Osteocyte (in vitro differentiated cells): Measurements from ENCODE around the gene METAP1D. TPM values are rescaled to one million over a fixed set of nuclear protein-coding genes. Genes with fewer than 3 reads are reported as not detected.
"Not testable (repeated sequence)": the region's sequence is repeated elsewhere in the genome, so short reads cannot be mapped to it uniquely, and the experiment has no call there.

ENCODE experiments used
- DNase-seq: peaks from one replicate; pipeline ENCODE4 v3.0.0; 2021; ENCODE audit warnings: mixed read lengths; ENCODE audit not compliant: unreplicated experiment; ENCODE audit errors: extremely low spot score
- H3K27ac Mint-ChIP-seq: one replicate; pipeline ENCODE4 v1.8.0; 2021; ENCODE audit warnings: mild to moderate bottlenecking, mixed read lengths; ENCODE audit not compliant: unreplicated experiment
- H3K27me3 Mint-ChIP-seq: one replicate; pipeline ENCODE4 v1.8.0; 2021; ENCODE audit warnings: mixed read lengths; ENCODE audit not compliant: unreplicated experiment
- H3K36me3 Mint-ChIP-seq: one replicate; pipeline ENCODE4 v1.8.0; 2021; ENCODE audit warnings: mixed read lengths; ENCODE audit not compliant: unreplicated experiment
- H3K4me1 Mint-ChIP-seq: one replicate; pipeline ENCODE4 v1.8.0; 2021; ENCODE audit warnings: mixed read lengths; ENCODE audit not compliant: unreplicated experiment
- H3K4me3 Mint-ChIP-seq: one replicate; pipeline ENCODE4 v1.8.0; 2021; ENCODE audit warnings: mild to moderate bottlenecking, moderate library complexity, mixed read lengths; ENCODE audit not compliant: unreplicated experiment
- H3K9me3 Mint-ChIP-seq: one replicate; pipeline ENCODE4 v1.8.0; 2021; ENCODE audit warnings: mixed read lengths; ENCODE audit not compliant: unreplicated experiment
- total RNA-seq: library from RNA; stranded (reverse); gene quantifications from 2 replicates; pipeline ENCODE4 v1.2.1, GENCODE V29; 2021
- TF ChIP-seq, protein P1 (sequence below): fragments of 200-600 bp; sonication (generic); IDR thresholded peaks from 2 replicates; pipeline ENCODE4 v1.5.0; 2021; ENCODE audit warnings: antibody characterized with exemption, mild to moderate bottlenecking, moderate library complexity

METAP1D gene
- total RNA-seq, 1 donor from 2014 or later: 8.5 TPM

DNA sequence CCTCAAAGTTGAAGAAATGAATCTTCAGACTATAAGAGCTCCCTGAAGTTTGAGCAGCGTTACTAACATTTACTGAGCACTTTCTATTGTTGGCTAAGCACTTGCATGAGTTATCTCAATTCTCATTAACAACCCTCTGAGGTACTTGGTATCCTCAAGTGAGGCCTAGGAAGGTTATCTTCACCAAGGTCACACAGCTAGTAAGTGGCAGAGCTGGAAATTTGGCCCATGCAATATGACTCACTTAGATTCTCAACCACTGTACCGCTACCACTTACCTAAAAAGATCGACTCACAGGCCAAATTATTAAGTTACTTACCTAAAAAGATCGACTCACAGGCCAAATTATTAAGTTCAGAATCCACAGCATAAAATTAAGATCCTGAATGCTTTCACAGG, 8.7 kb upstream of the METAP1D start:
- Mint-ChIP-seq H3K27me3 (no peaks in the 10 kb centered on the region), H3K36me3 (no peaks in the 10 kb centered on the region), H3K4me1 (no peaks in the 10 kb centered on the region), H3K9me3 (no peaks in the 10 kb centered on the region), H3K27ac (no peak overlapping the region), H3K4me3 (no peak overlapping the region)
- no peak for DNase-seq
- TF ChIP-seq, protein P1, sequence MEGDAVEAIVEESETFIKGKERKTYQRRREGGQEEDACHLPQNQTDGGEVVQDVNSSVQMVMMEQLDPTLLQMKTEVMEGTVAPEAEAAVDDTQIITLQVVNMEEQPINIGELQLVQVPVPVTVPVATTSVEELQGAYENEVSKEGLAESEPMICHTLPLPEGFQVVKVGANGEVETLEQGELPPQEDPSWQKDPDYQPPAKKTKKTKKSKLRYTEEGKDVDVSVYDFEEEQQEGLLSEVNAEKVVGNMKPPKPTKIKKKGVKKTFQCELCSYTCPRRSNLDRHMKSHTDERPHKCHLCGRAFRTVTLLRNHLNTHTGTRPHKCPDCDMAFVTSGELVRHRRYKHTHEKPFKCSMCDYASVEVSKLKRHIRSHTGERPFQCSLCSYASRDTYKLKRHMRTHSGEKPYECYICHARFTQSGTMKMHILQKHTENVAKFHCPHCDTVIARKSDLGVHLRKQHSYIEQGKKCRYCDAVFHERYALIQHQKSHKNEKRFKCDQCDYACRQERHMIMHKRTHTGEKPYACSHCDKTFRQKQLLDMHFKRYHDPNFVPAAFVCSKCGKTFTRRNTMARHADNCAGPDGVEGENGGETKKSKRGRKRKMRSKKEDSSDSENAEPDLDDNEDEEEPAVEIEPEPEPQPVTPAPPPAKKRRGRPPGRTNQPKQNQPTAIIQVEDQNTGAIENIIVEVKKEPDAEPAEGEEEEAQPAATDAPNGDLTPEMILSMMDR: no peak

- Mint-ChIP-seq H3K36me3 (no peaks in the 10 kb centered on the region), H3K4me1 (peaks cover 16% of the 10 kb centered on the region), H3K4me3 (no peak overlapping the region), H3K27me3 (peaks cover 3% of the 10 kb centered on the region), H3K9me3 (no peaks in the 10 kb centered on the region), H3K27ac (no peak overlapping the region)
- DNase-seq: no peak
- TF ChIP-seq, protein P1: no peak
Measured at GRCh38 chr2:171995586-171995985, 4.2 kb upstream of the METAP1D start.

DNA sequence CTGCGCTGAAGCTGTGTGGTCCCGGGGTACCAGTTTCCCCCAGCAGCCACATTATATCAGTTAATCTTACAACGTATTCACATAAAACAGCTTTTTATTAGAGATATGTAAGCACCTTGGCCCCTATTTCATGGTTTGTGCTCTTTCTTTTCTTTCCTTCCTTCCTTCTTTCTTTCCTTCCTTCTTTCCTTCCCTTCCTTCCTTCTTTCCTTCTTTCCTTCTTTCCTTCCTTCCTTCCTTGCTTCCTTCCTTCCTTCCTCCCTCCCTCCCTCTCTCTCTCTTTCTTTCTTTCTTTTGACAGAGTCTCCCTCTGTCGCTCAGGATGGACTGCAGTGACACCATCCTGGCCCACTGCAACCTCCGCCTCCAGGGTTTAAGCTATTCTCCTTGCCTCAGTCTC, 3.7 kb upstream of the METAP1D start:
- no peaks in the 10 kb centered on the region for H3K36me3 Mint-ChIP-seq
- no peak overlapping the region for H3K27ac Mint-ChIP-seq
- TF ChIP-seq, protein P1: no peak
- no peak for DNase-seq
- H3K27me3 Mint-ChIP-seq: peaks cover 3% of the 10 kb centered on the region
- H3K4me1 Mint-ChIP-seq: peaks cover 19% of the 10 kb centered on the region
- no peak overlapping the region for H3K4me3 Mint-ChIP-seq
- no peaks in the 10 kb centered on the region for H3K9me3 Mint-ChIP-seq

DNA sequence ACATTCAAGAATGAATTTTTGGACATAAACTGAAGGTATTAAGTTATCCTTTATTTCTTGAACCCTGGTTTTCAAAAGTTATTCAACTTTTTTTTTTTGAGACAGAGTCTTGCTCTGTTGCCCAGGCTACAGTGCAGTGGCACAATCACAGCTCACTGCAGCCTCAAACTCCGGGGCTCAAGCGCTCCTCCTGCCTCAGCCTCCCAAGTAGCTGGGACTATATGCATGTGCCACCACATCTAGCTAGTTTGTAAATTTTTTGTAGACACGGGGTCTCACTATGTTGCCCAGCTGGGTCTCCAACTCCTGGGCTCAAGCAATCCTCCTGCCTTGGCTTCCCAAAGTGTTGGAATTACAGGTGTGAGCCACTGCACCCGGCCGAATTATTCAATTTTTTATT, 2.7 kb upstream of the METAP1D start:
- H3K4me1 Mint-ChIP-seq: peaks cover 19% of the 10 kb centered on the region
- not testable (repeated sequence) for H3K27me3 Mint-ChIP-seq, H3K4me3 Mint-ChIP-seq, H3K9me3 Mint-ChIP-seq, H3K36me3 Mint-ChIP-seq, DNase-seq, H3K27ac Mint-ChIP-seq

GRCh38 chr2:171999161-171999560, 592 bp upstream of the METAP1D start:
- Mint-ChIP-seq H3K4me3 (peak overlapping the region; percentile 80), H3K4me1 (peaks cover 19% of the 10 kb centered on the region), H3K9me3 (no peaks in the 10 kb centered on the region), H3K36me3 (no peaks in the 10 kb centered on the region), H3K27me3 (peaks cover 3% of the 10 kb centered on the region), H3K27ac (peak overlapping the region; percentile 23)
- TF ChIP-seq, protein P1: no peak
- no peak for DNase-seq
